GM23338 (cell line): ENCODE results near the gene IRX1. TPM values are rescaled to one million over a fixed set of nuclear protein-coding genes. Genes with fewer than 3 reads are reported as not detected.
A peak's percentile ranks its signal among the peaks of the same experiment; 100 is the strongest.

Experiments
- ATAC-seq: fragments of 200-7000 bp; cut with Tn5 transposase; 3 replicates; pipeline ENCODE4 v1.9.1; 2020
- DNase-seq: peaks from one replicate; pipeline ENCODE4 v3.0.0-alpha.2; 2015; ENCODE audit warnings: low spot score
- H2AFZ ChIP-seq: fragments of 200-600 bp; sonication (generic); 2 replicates; pipeline ENCODE4 v1.8.0; 2016; ENCODE audit warnings: antibody characterized with exemption, mild to moderate bottlenecking, moderate library complexity
- H3F3A ChIP-seq: fragments of 200-600 bp; sonication (generic); replicated peaks from 2 replicates; pipeline ENCODE4 v1.8.0; 2017; ENCODE audit warnings: antibody characterized with exemption, mixed run types, low read depth
- H3K27ac ChIP-seq: fragments of 200-600 bp; sonication (generic); 2 replicates; pipeline ENCODE4 v1.6.1; 2016; ENCODE audit warnings: low read depth
- H3K27me3 ChIP-seq: fragments of 200-600 bp; sonication (generic); 2 replicates; pipeline ENCODE4 v1.8.0; 2016; ENCODE audit warnings: mild to moderate bottlenecking, mixed run types, moderate library complexity; ENCODE audit not compliant: insufficient read depth
- H3K36me3 ChIP-seq: fragments of 200-600 bp; sonication (generic); 2 replicates; pipeline ENCODE4 v1.8.0; 2016; ENCODE audit warnings: mild to moderate bottlenecking; ENCODE audit not compliant: insufficient read depth
- H3K4me1 ChIP-seq: fragments of 200-600 bp; sonication (generic); 2 replicates; pipeline ENCODE4 v1.8.0; 2016; ENCODE audit warnings: mild to moderate bottlenecking, moderate library complexity; ENCODE audit not compliant: insufficient read depth
- H3K4me2 ChIP-seq: fragments of 200-600 bp; sonication (generic); 2 replicates; pipeline ENCODE4 v1.7.1; 2017; ENCODE audit warnings: mixed run types
- H3K4me3 ChIP-seq: fragments of 200-600 bp; sonication (generic); 2 replicates; pipeline ENCODE4 v1.6.1; 2016; ENCODE audit warnings: mixed run types
- H3K79me2 ChIP-seq: fragments of 200-600 bp; sonication (generic); replicated peaks from 2 replicates; pipeline ENCODE4 v1.8.0; 2017; ENCODE audit warnings: mild to moderate bottlenecking; ENCODE audit not compliant: insufficient read depth
- H3K9me2 ChIP-seq: fragments of 200-600 bp; sonication (generic); 2 replicates; pipeline ENCODE4 v1.8.0; 2017; ENCODE audit not compliant: insufficient read depth
- H4K20me1 ChIP-seq: fragments of 200-600 bp; sonication (generic); replicated peaks from 2 replicates; pipeline ENCODE4 v1.8.0; 2017; ENCODE audit warnings: mild to moderate bottlenecking; ENCODE audit not compliant: insufficient read depth
- H3K27ac Mint-ChIP-seq: 2 replicates; pipeline ENCODE4 v1.8.0; 2020; ENCODE audit warnings: inconsistent platforms, mild to moderate bottlenecking, moderate library complexity, mixed read lengths
- H3K27me3 Mint-ChIP-seq: 3 replicates; pipeline ENCODE4 v1.8.0; 2022; ENCODE audit warnings: low read depth, mild to moderate bottlenecking, moderate library complexity, mixed read lengths, inconsistent platforms; ENCODE audit not compliant: insufficient read depth, poor library complexity
- H3K36me3 Mint-ChIP-seq: 3 replicates; pipeline ENCODE4 v1.8.0; 2021; ENCODE audit warnings: low read depth, mild to moderate bottlenecking, inconsistent platforms, moderate library complexity, mixed read lengths
- H3K4me1 Mint-ChIP-seq: 3 replicates; pipeline ENCODE4 v1.8.0; 2020; ENCODE audit warnings: mild to moderate bottlenecking, inconsistent platforms, mixed read lengths
- H3K4me3 Mint-ChIP-seq: 3 replicates; pipeline ENCODE4 v1.8.0; 2021; ENCODE audit warnings: moderate library complexity, mild to moderate bottlenecking, inconsistent platforms, mixed read lengths
- H3K9me3 Mint-ChIP-seq: 3 replicates; pipeline ENCODE4 v1.8.0; 2020; ENCODE audit warnings: moderate library complexity, mild to moderate bottlenecking, inconsistent platforms, mixed read lengths
- CTCF ChIP-seq, 2 experiments: fragments of 200-600 bp in 1 of 2; sonication (generic) in 1 of 2; conservative IDR thresholded peaks; 2 replicates each; pipeline versions ENCODE4 v1.5.1 to v1.6.1; 2016 to 2017; ENCODE audit warnings: antibody characterized with exemption in 2 of 2, low read depth in 2 of 2, mild to moderate bottlenecking in 2 of 2, moderate library complexity in 1 of 2
- ETS1 ChIP-seq: IDR thresholded peaks from 2 replicates; pipeline ENCODE4 v1.6.1; 2016; ENCODE audit warnings: antibody characterized with exemption
- EZH2 ChIP-seq: fragments of 200-600 bp; sonication (generic); IDR thresholded peaks from one replicate; pipeline ENCODE4 v1.8.0; 2017; ENCODE audit warnings: antibody characterized with exemption, mild to moderate bottlenecking, low read depth; ENCODE audit not compliant: unreplicated experiment
- EZH2phosphoT487 ChIP-seq: fragments of 200-600 bp; sonication (generic); IDR thresholded peaks from one replicate; pipeline ENCODE4 v1.8.1; 2018; ENCODE audit warnings: antibody characterized with exemption; ENCODE audit not compliant: unreplicated experiment
- NANOG ChIP-seq: IDR thresholded peaks from 2 replicates; pipeline ENCODE4 v1.6.1; 2016; ENCODE audit warnings: antibody characterized with exemption, borderline replicate concordance
- POLR2AphosphoS5 ChIP-seq: IDR thresholded peaks from 2 replicates; pipeline ENCODE4 v1.6.1; 2016; ENCODE audit warnings: antibody characterized with exemption, low read depth
- REST ChIP-seq: IDR thresholded peaks from one replicate; pipeline ENCODE4 v1.6.1; 2018; ENCODE audit warnings: antibody characterized with exemption; ENCODE audit not compliant: unreplicated experiment
- STAT1 ChIP-seq: IDR thresholded peaks from one replicate; pipeline ENCODE4 v1.6.1; 2016; ENCODE audit warnings: antibody characterized with exemption; ENCODE audit not compliant: unreplicated experiment
- ZNF114 ChIP-seq: fragments of 250-450 bp; sonication (Bioruptor Pico); IDR thresholded peaks from 2 replicates; pipeline ENCODE4 v1.5.0; 2020; ENCODE audit warnings: mild to moderate bottlenecking, moderate library complexity
- ZNF331 ChIP-seq: fragments of 250-450 bp; sonication (Bioruptor Pico); IDR thresholded peaks from 2 replicates; pipeline ENCODE4 v1.5.0; 2020; ENCODE audit warnings: low read depth, mild to moderate bottlenecking, moderate library complexity
- polyA plus RNA-seq: library from polyadenylated mRNA; unstranded; fragments of >200 nt; fragmentation: Nextera tagmentation; extraction: Ambion mirVana; gene quantifications from 2 replicates; pipeline ENCODE4 v1.2.1, GENCODE V29; 2016
- total RNA-seq: library from RNA; depleted of rRNA; stranded (reverse); fragments of >200 nt; shearing (Covaris generic); gene quantifications from 2 replicates; pipeline ENCODE4 v1.2.3, GENCODE V29; 2014

The IRX1 gene
- total and polyA plus RNA-seq, 2 experiments from 2014 or later: 0.11 to 1.8 TPM

GRCh38 chr5:3597167-3598007 lies 1.8 kb downstream of the IRX1 start:
- Mint-ChIP-seq H3K27ac (no peak overlapping the region), H3K4me3 (peak overlapping the region; percentile 63), H3K27me3 (peaks cover 88% of the 10 kb centered on the region), H3K9me3 (peaks cover 4% of the 10 kb centered on the region), H3K4me1 (peaks cover 48% of the 10 kb centered on the region), H3K36me3 (no peaks in the 10 kb centered on the region; the same call in 2 of the 3 replicates)
- H3K27me3 ChIP-seq: peaks cover 95% of the 10 kb centered on the region
- H3K4me1 ChIP-seq: peaks cover 43% of the 10 kb centered on the region
- no peaks in the 10 kb centered on the region for H3K36me3 ChIP-seq
- H3K27ac ChIP-seq: no peak overlapping the region
- H2AFZ ChIP-seq: no peak overlapping the region
- H4K20me1 ChIP-seq: peaks cover 8% of the 10 kb centered on the region; the same call in 1 of the 2 replicates
- peak overlapping the region; percentile 77 for H3K4me2 ChIP-seq
- H3K9me2 ChIP-seq: no peaks in the 10 kb centered on the region
- peak overlapping the region; percentile 55 for H3K4me3 ChIP-seq
- DNase-seq: peak; percentile 48
- ATAC-seq: no peak
- no peak for TF ChIP-seq ZNF114
- TF ChIP-seq NANOG: no peak
- TF ChIP-seq ZNF331 (CRISPR knock-in tag): no peak
- TF ChIP-seq EZH2: peak; percentile 93
- TF ChIP-seq EZH2phosphoT487: peak; percentile 84
- no peak for TF ChIP-seq POLR2AphosphoS5
- TF ChIP-seq CTCF (conservative IDR thresholded peaks at IDR 0.05; ENCODE audit: low read depth in 2 of 2): no peak
- no peak for TF ChIP-seq REST
- 0 out of 2 replicates have a peak, but pooled peaks cover 4% of the 10 kb centered on the region for H3F3A ChIP-seq
- H3K79me2 ChIP-seq: no peaks in the 10 kb centered on the region

GRCh38 chr5:3598207-3598606 lies 2.6 kb downstream of the IRX1 start:
- Mint-ChIP-seq H3K9me3 (peaks cover 5% of the 10 kb centered on the region; the same call in 2 of the 3 replicates), H3K36me3 (no peaks in the 10 kb centered on the region; the same call in 2 of the 3 replicates), H3K4me1 (peaks cover 44% of the 10 kb centered on the region), H3K27me3 (peaks cover 88% of the 10 kb centered on the region), H3K4me3 (peak overlapping the region; percentile 66), H3K27ac (no peak overlapping the region)
- Histone ChIP-seq H2AFZ (no peak overlapping the region), H3F3A (0 out of 2 replicates have a peak, but pooled peaks cover 4% of the 10 kb centered on the region), H3K36me3 (no peaks in the 10 kb centered on the region), H3K4me2 (peak overlapping the region; percentile 77), H3K9me2 (no peaks in the 10 kb centered on the region), H4K20me1 (peaks cover 8% of the 10 kb centered on the region), H3K27me3 (peaks cover 95% of the 10 kb centered on the region), H3K27ac (no peak overlapping the region), H3K4me1 (peaks cover 35% of the 10 kb centered on the region), H3K79me2 (no peaks in the 10 kb centered on the region), H3K4me3 (peak overlapping the region; percentile 55)
- ATAC-seq (no peak), DNase-seq (no peak)
- TF ChIP-seq STAT1 (no peak), NANOG (no peak), ETS1 (no peak), ZNF331 (CRISPR knock-in tag) (no peak), CTCF (conservative IDR thresholded peaks at IDR 0.05; ENCODE audit: low read depth in 2 of 2) (no peak), EZH2phosphoT487 (no peak), ZNF114 (no peak), POLR2AphosphoS5 (no peak), EZH2 (no peak)
